Middle frontal gyrus (tissue), 1 donor: Measurements from ENCODE around the gene DIO1.
A peak's percentile ranks its signal among the peaks of the same experiment; 100 is the strongest.

ENCODE experiments used
- DNase-seq: peaks from one replicate; pipeline ENCODE4 v3.0.0-alpha.2; 2015; ENCODE audit warnings: low spot score; ENCODE audit errors: extremely low spot score

Gene DIO1

DNA sequence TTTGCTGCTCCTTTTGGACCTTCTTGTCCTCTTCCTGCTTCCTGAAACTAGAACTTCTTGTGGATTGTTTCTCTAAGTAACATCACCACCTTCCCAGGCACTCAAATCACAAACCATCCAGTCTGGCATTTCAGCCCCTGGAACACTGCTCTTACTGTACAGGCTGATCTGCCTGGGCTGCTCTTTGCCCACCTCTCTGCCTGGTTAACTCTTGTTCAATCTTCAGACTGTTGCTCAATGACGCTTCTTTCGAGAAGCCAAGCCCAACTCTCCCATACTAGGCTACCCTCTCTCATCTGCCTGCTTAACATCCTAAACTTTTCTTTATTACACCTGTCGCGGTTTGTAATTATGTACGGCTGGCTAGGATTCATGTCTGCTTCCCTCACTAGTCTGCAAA lies 657 bp downstream of the DIO1 start:
- no peak for DNase-seq

DNA sequence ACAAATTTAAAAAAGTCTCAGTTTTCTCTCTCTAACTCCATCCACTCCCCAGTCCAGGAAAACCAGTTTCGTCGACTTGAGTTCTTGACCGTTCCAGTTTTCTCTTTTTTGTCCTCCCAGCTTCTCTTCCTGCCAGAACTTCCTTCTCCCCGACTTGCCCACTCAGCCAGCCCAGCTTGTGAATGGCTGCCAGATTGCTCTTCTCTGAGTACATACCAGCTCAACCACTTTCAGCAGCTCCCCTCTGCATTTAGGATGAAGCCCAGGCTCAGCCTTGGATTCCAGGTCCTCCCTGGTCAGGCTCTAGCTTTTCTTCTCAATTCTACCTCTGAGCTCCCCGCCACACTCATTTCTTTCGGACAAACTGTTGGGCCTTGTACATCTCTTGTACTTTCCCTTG lies 1.4 kb downstream of the DIO1 start:
- DNase-seq = no peak

DNA sequence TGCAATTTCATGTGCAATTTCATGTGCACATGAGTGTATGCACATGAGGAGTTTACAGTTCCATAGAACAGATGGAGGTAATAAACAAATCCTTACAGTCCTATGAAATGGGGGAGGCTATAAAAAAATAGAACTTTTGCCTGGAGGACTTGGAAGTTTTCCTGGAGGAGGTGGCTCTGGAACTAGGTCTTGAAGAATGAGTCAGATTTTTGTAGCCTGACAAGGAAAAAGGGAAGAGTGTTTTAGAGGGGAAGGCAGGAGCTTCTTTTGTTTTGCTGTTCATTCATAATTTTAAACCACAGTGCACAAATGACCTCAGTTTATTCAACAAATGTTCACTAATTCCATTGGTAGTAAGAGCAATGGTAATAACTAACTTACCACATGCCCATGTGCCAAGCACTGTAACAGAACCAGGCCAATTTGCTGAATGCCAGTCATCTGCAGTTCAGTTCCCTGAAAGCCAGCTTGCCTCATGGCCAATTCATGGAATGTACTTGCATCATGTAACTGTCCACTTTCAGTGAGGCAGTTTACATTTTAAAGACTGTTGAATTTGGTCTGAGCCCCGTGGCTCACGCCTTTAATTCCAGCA lies 2.7 kb downstream of the DIO1 start:
- DNase-seq = peak; percentile 59

DNA sequence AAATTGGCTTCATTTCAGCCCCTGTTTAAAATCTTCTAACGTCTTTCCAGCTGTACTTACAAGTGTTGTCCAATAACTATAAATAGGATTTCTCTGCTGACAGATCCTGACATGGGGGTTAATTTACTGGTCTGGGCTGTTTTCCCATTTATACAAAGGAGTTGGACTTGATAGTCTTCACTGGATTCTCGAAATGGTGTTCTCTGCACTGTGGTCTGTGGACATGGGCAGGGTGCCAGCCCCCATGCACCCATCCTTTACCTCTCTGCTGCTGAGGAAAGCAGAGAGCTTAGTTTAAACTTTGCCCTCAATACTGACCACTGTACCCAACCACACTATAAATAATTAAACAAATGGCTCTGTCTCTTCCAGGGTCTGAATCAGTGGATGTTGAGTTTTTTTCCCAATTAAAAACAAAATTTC lies 5.2 kb downstream of the DIO1 start:
- no peak for DNase-seq

DNA sequence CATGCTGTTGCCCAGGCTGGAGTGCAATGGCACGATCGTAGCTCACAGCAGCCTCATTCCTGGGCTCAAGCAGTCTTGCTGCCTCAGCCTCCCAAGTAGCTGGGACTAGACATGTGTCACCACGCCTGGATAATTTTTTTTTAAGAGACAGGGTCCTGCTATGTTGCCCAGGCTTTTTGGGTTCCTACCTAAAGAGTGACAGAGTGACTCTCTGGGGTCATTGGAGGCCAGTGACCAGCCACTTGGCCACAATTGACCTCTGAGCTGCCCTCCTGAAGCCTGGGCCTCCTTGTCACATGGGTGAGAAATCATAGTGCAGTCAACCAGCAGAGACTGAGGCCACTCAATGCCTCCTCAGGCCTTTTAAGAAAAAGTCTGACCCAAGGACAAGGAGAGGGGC lies 5.7 kb downstream of the DIO1 start:
- DNase-seq = no peak

DNA sequence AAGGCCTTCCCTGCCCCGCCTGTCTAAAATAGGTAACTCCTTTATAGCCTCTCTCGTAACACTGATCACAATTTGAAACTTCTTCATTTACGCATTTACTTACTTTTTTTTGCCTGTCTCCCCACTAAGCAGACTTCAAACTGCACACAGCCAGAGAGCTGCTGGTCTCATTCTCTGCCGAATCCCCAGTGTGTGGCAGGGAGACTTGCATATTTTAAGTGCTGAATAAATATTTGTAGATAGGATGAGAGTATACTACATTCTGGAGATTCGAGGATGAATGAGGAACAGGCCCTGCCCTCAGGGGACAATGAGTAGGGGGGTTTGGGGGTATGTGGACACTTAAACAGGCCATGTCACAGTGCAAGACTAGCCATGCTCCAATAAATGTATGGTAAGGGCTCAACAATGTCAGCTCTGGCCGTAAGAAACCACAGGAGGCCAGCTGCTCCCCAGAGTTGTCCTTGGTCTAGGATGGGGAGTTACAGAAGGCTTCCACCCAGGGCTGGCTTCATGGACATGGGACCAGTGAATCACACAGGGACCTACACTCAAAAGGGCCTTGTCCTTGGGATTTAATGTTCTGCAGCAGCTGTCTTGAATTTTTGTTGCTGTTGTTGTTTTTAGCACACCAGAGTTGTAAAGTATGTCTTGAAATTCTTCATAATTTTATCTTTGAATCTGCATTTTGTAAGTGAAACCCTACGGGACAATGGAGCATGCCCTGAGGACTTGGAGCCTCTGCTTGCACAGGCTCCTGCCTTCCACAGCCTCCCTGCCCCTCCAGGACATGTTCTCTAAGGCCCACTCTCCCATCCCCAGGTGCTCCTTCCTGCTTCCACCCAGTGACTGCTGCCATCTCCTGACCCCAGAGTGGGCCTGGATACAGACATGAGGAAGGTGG lies 8.5 kb downstream of the DIO1 start:
- DNase-seq = no peak

DNA sequence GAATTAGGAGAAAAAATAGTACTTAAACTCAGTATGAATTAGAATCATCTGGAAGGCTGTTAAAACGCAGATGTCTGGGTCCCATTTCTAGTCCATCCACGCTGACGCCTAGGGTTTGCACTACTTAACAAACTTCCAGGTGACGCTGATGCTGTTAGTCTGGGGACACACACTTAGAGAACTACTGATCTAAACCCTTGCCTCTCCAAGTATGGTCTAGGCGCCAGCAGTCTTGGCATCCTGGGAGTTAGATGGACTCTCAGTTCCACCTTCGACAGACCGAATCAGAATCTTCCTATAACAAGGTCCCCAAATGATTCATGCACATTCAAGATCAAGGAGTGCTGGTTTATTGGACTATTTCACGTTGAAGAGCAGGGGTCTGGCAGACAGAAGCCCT lies 11.5 kb downstream of the DIO1 start:
- no peak for DNase-seq

DNA sequence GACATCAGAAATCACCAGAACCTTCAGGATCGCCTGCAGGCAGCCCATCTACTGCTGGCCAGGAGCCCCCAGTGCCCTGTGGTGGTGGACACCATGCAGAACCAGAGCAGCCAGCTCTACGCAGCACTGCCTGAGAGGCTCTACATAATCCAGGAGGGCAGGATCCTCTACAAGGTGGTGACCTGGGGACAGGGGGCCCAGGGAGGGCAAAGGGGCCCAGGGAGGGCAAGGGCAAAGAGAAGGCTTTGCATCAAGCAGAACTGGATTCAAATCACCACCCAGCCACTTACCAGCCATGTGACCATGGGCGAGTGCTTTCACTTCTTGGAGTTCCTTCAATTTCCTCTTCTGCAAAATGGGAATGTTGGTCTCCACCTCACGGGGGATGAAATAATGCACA lies 12.1 kb downstream of the DIO1 start:
- DNase-seq = no peak

DNA sequence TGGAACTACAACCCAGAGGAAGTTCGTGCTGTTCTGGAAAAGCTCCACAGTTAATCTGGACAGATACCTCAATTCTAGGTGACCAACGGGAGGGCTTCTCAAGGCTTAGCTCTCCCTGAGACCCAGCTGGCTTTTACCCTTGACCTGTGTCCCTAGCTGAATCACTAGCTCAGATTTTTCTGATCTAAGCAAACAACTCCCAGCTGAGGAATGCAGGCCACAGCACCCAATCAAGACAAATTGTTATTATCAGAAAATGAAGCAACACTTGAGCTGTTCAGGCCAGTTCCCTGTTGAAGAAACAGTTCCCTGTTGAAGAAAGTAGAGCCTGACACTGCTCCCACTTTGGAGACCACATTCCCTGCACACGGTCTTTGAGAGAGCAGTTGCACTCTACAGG lies 16.0 kb downstream of the DIO1 start:
- DNase-seq = no peak

DNA sequence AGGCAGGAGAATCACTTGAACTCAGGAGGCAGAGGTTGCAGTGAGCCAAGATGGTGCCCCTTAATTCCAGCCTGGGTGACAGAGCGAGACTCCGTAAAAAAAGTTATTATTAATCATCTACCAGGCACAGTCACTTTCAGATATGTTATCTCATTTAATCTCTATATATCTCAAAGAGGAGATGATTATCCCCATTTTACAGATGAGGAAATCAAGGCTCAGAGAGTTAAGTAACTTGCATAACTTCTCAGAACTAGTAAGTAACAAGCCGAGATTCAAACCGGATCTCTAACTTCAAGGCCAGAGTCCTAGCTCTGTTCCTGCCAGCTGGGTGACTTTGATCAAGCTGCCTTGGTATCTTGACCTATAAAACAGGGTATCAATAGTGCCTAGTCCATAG lies 17.5 kb downstream of the DIO1 start:
- DNase-seq = no peak

DNA sequence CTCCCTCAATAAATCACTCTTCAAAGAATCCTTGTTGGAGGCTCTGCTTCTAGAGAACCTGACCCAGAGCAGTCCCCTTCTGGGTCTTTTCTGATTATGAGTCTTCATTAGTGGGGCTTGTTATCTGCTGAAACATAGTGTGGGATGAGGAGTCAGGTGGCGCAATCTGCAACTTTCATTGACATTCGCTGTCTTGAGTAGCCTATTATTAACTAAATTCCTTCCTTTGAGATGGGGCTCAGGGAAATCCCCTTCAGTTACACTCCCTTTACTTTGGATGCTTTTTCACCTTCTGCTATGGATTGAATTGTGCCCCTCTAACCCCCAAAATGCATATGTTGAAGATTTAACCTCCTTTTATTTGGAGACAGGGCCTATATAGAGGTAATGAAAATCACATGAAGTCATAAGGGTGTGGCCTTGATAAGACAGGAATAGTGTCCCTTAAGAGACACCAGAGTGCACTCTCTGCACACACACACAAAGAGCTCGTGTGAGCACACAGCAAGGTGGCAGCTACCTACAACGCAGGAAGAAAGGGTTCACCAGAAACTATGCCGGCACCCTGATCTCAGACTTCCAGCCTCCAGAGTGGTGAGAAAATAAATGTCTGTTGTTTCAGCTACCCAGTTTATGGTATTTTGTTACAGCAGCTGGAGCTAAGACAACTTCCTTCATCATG lies 19.5 kb downstream of the DIO1 start:
- no peak for DNase-seq

DNA sequence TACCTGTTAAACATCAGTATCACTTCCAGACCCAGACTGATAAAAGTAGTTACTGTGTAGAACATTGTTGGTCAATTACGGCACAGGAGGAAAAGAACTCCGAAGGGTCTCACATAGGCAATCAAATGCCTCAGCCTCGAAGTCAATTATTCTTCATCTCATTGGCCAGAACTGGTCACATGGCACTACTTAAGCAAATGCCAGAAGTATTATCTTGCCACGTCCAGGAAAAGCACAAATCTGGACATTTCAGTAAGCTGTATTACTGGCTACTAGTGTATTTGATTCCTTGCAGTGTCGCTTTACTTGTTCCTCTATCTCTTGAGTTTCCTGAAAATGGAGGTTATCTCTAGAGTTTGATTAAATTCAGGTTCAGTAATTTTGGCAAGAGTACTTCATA lies 24.4 kb downstream of the DIO1 start:
- DNase-seq = no peak

DNA sequence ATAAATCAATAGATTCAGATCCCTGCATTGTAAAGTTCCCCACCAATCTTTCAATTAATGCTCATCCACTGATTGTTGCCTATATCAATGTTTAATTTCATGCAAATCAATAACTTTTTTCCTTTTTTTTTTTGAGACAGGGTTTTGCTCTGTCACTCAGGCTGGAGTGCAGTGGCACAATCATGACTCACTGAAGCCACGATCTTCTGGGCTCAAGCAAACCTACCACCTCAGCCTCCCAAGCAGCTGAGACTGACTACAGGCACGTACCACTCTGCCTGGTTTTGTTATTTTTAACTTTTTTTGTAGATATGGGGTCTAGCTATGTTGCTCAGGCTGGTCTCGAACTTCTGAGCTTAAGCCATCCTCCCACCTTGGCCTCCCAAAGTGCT lies 25.7 kb downstream of the DIO1 start:
- DNase-seq = no peak

DNA sequence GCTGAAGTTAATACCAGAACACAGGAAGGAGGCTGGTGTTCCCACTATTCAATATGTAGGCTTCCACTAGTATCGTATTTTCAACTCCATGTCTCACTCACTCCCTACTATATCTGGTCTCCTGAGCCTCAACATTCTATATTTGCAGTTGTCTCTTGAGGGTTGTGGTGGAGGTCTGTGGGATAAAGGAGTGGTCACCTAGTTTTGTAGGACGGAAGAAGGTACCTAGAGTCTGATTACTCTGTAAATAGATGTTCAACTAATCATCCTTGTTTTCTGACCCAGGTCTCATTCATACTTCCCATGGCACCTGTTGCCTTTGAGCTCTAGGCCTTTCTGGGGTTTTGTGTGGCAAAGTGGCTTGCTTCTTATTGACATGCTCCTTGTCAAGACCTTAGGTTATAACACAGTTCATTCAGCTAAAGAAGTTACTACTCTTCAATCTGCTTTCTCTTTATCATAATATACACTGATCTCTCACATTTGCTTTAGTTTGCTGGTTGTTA lies 33.4 kb downstream of the DIO1 start:
- no peak for DNase-seq

DNA sequence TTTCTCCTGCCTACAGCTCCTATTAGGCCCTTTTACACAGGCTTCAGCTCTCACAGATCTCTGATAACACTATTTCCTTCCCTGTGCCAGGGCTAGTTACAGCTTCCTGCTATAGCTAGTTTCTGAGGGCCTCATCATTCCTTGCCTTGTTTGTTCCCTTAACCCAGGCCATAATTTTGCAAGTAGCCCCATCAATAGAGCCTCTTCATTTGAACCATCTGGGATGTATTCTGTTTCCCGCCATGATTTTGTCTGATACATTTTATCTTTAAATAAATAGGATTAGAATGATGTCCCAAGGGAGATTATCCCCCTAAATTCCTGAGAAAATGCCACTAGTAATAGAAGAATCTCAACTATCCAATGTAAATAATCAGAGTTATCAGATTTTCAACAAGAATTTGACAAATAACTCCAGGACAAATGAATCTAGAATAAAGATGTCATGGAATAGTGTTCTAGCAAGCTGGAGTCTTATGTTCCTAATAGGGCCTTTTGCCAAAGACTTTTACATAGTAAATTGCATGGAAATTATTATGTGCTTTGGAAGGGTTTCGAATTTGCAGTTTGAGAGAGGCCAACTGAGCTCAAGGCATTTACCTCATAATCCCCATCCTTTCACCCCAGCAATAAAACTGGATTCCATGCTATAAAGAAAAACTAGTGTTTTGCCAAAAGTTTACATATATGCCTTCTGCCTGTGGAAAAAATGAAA lies 35.4 kb downstream of the DIO1 start:
- no peak for DNase-seq

DNA sequence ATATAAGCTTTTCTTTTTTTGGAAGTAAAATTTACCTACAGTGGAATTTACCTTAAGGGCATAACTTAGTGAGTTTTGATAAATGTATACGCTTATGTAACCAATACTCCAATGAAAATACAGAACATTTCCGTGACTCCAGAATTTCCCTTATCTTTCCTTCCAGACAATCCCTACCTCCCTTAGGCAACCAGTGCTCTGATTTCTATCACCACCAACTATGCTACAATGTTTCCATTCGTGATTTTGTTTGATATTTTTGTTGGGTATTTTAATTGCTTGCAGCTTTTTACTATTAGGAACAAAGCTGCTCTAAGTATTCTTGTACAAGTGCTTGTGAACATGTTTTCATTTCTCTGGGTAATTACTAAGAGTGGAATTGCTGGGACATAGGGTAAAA lies 36.9 kb downstream of the DIO1 start:
- DNase-seq = no peak

DNA sequence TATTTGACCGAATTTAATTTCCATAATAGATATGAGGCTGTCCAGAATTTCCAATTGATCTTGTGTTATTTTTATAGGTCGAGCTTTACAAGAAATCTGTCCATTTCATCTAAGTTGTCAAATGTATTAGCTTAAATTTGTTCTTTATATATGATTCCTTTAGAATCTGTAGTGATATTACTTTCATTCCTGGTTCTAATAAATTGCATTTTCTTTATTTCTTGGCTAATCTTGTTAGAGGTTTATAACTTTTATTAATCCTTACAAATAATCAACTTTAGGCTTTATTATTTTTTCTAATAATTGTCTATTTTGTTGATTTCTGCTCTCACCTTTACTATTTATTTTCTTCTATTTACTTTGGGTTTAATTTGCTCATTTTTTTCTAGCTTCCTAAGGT lies 37.5 kb downstream of the DIO1 start:
- no peak for DNase-seq

DNA sequence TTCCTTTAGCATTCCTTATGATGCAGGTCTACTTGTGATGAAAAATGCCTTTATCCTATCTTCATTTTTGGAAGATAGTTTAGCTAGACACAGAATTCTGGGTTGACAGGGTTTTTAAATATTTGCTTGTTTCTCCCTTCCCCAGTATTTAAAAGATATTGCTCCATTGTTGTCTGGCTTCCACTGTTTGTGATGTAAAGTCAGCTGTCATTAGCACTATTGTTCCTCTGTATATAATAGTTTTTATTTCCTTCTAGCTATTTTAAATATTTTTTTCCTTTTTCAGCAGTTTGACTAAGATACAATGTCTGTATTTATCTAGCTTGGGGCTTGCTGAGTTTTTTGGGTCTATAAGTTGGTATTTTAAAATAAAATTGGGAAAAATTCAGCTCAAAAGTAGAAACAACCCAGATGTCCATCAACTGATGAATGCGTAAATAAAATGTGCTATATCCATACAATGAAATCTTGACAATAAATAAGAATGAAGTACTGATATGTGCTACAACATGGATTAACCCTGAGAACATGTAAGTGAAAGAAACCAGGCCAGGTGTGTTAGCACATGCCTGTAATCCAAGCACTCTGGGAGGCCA lies 40.3 kb downstream of the DIO1 start:
- no peak for DNase-seq

DNA sequence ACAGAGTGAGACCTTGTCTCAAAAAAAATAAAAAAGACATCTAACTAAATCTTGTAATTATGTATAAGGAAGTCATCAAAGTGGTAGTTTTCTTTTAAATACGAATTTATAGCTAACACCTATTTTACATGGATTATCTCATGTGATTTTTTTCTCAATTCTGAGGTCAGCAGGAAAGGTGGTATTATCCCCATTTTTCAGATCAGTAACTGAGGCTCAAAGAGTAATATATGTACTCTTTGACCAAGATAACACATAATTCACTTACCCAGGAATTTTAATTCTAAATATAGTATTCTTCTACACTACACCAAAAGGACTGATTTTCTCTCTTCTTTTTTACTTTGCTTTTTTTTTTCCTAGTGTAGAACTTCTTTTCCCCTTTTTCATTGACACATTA lies 42.4 kb downstream of the DIO1 start:
- DNase-seq = no peak

DNA sequence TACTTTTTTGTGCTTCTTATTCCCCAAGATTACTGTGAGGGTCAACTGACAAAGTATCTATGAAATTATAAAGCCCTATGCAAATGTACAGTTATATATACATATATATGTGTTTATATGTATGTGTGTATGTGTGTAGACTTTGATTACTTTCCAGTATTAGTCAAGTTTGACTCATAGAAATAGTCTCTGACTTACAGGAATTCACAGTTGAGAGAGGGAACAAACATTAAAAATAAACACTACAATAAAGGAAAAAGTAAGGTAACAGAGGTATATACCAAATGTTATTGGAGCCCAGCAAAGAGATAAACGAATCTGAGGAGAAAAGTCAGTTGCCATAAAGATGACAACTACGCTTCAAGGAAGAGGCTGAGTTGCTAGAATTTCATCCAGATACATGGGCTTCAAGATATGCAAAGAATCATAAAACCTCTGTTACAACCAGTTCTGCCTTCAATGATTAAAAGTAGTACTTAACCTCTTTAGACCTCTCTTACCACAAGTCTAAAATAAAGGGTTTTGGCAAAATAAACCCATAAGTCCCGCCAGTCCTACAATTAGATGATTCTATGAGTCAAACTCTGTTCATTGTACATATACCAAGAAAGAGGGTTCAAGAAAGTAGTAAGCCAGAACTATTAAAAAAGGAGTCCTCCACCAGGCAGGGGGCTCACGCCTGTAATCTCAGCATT lies 44.3 kb downstream of the DIO1 start:
- DNase-seq = no peak
